HEK293T (cell line): ENCODE results near the gene SLC26A1.

Experiments used
- CTCF ChIA-PET: fragments of 350-600 bp; formaldehyde crosslinking; extraction: SDS; loops from one replicate; lab custom pipeline; 2021; ENCODE audit warnings: antibody characterized with exemption, inconsistent platforms; lab: Yijun Ruan, JAX
- POLR2A ChIA-PET: fragments of 350-600 bp; formaldehyde crosslinking; extraction: SDS; loops from one replicate; lab custom pipeline; 2020; ENCODE audit warnings: antibody characterized with exemption, inconsistent platforms; lab: Yijun Ruan, JAX
- DNase-seq: peaks from one replicate; pipeline ENCODE4 v3.0.0; 2012; ENCODE audit warnings: mixed read lengths; ENCODE audit errors: extremely low spot score
- ARNT ChIP-seq: fragments of 450-650 bp; IDR thresholded peaks from 2 replicates; pipeline ENCODE4 v1.6.1; 2017; ENCODE audit warnings: mild to moderate bottlenecking
- BHLHE40 ChIP-seq: fragments of 450-650 bp; IDR thresholded peaks from 2 replicates; pipeline ENCODE4 v1.6.1; 2016; ENCODE audit warnings: mild to moderate bottlenecking, moderate library complexity, borderline replicate concordance
- CTBP1 ChIP-seq: fragments of 450-650 bp; IDR thresholded peaks from 2 replicates; pipeline ENCODE4 v1.6.1; 2016; ENCODE audit warnings: borderline replicate concordance
- FOXA1 ChIP-seq: fragments of 450-650 bp; IDR thresholded peaks from 2 replicates; pipeline ENCODE4 v1.6.1; 2016; ENCODE audit warnings: mild to moderate bottlenecking
- FOXK2 ChIP-seq: fragments of 450-650 bp; IDR thresholded peaks from 2 replicates; pipeline ENCODE4 v1.6.1; 2016; ENCODE audit warnings: mild to moderate bottlenecking
- FOXM1 ChIP-seq: fragments of 450-650 bp; IDR thresholded peaks from 2 replicates; pipeline ENCODE4 v1.6.1; 2017; ENCODE audit warnings: mild to moderate bottlenecking, borderline replicate concordance
- HDGF ChIP-seq: fragments of 450-650 bp; IDR thresholded peaks from 2 replicates; pipeline ENCODE4 v1.6.1; 2017; ENCODE audit warnings: antibody characterized with exemption, borderline replicate concordance
- L3MBTL2 ChIP-seq: fragments of 450-650 bp; conservative IDR thresholded peaks from 2 replicates; pipeline ENCODE4 v1.6.1; 2016; ENCODE audit warnings: mild to moderate bottlenecking
- LEF1 ChIP-seq: fragments of 450-650 bp; IDR thresholded peaks from 2 replicates; pipeline ENCODE4 v1.6.1; 2017; ENCODE audit warnings: mild to moderate bottlenecking, borderline replicate concordance
- NFRKB ChIP-seq: fragments of 450-650 bp; IDR thresholded peaks from 2 replicates; pipeline ENCODE4 v1.6.1; 2016; ENCODE audit warnings: mild to moderate bottlenecking, moderate library complexity
- SP1 ChIP-seq: fragments of 450-650 bp; IDR thresholded peaks from 2 replicates; pipeline ENCODE4 v1.6.1; 2017
- SUZ12 ChIP-seq: fragments of 450-650 bp; IDR thresholded peaks from 2 replicates; pipeline ENCODE4 v1.6.1; 2016; ENCODE audit warnings: mild to moderate bottlenecking
- TARDBP ChIP-seq: fragments of 450-650 bp; IDR thresholded peaks from 2 replicates; pipeline ENCODE4 v1.6.1; 2016
- ZNF384 ChIP-seq: fragments of 450-650 bp; IDR thresholded peaks from 2 replicates; pipeline ENCODE4 v1.6.1; 2016
- TF ChIP-seq, protein P1 (sequence below): fragments of 450-650 bp; IDR thresholded peaks from 2 replicates; pipeline ENCODE4 v1.6.1; 2016

SLC26A1 gene

DNA sequence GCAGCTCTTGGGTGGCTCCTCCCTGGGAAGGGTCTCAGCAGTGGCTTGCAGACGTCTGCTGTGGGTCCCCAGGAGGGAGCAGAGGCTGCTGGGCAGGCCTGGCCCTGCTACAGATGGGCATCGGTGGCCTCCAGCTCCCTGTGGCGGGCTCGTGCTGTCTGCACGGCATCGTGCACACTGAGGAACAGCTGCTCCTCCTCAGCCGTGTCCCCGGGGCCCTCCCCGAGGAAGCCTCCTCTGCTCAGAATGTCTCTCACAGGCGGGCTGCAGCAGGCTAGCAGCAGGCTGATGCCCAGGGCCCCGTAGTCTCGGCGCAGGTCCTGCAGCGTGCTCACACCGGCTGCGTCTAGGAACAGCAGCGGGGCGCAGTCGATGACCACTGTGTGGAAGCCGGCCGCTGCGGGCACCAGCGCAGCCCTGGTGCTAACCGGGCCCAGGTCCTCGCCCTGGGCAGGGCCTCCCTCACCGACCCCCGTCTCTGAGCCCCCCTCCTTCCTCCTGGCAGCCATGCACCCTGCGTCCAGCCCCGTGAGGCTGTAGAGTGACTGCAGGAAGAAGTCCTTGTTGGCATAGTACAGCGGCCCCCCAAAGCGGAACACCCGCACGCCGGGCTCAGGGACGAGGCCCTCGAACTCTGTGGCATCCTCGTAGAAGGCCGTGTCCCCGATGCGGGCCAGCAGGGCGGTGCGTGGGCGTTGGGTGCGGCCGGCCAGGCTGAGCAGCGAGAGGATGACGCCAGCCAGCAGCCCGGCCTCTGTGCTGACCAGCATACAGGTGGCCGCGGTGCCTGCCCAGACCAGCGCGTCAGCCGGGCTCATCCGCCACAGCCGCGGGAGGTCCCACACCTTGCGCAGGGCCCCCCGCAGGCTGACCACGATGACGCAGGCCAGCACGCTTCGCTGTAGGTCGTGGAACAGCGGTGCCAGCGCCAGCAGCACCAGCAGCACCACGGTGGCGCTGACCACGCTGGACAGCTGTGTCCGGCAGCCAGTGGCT is 4.2 kb downstream of the SLC26A1 start:
- no peak for DNase-seq
- TF ChIP-seq LEF1 = no peak
- TF ChIP-seq CTBP1 = no peak
- TF ChIP-seq L3MBTL2 = no peak
- TF ChIP-seq SUZ12 = no peak
- TF ChIP-seq ZNF384 = no peak
- TF ChIP-seq, protein P1, sequence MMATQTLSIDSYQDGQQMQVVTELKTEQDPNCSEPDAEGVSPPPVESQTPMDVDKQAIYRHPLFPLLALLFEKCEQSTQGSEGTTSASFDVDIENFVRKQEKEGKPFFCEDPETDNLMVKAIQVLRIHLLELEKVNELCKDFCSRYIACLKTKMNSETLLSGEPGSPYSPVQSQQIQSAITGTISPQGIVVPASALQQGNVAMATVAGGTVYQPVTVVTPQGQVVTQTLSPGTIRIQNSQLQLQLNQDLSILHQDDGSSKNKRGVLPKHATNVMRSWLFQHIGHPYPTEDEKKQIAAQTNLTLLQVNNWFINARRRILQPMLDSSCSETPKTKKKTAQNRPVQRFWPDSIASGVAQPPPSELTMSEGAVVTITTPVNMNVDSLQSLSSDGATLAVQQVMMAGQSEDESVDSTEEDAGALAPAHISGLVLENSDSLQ = no peak
- TF ChIP-seq BHLHE40 = no peak
- TF ChIP-seq FOXA1 = no peak
- TF ChIP-seq SP1 = no peak
- TF ChIP-seq FOXK2 = no peak
- TF ChIP-seq FOXM1 = no peak
- TF ChIP-seq ARNT = no peak
- no peak for TF ChIP-seq TARDBP
- ChIA-PET POLR2A (no interaction called here), CTCF (interaction anchor here (1.1 kb wide), 1 partner anchor 18 kb away, joined by 3 read pairs; no protein-coding TSS in a partner anchor)

DNA sequence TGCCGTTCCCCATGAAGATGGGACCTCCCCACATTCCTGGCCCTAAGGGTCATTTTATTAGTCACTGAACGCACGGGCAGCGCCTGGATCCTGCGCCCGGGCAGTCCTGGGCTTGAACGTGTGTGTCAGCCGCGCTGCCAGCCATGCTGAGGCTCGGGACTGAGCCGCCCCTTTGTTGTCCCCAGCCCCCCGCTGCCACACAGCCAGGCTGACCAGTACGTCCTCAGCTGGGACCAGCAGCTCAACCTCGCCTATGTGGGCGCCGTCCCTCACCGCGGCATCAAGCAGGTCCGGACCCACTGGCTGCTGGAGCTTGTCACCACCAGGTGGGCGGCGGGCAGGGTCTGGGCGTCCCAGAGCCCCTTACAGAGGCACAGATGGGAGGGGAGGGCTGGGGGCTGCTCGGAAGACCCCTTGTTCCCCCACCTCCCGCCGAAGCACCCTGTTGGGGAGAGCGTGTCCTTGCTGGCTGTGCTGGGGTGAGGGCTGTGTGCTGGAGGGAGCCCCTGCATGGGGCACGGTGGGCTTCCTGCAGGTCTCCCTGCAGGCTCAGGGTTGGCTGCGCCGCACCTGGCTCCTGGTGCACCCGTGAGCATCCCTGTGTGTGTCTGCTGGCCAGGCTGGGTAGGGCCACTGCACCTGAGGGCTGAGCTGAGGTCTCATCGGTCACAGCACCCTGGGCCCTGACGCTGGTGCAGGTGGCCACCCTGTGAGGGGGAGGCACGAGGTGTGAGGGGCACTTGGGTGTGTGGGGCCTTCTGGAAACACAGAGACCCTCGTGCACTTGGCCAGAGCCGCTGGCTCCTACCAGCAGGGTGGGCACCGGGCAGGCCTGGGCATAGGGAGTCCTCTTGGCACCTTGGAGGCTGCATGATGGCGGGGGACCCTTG is 5.3 kb downstream of the SLC26A1 start:
- DNase-seq = no peak
- POLR2A ChIA-PET = interaction anchor here (0.5 to 1.8 kb wide), 10 partner anchors 11 to 245 kb away, joined by 3 to 11 read pairs (median 4); partner anchors contain the start of genes GAK and TMEM175
- CTCF ChIA-PET = interaction anchor here (0.5 to 1.1 kb wide), 4 partner anchors 10 to 340 kb away, joined by 3 to 9 read pairs (median 3); no protein-coding TSS in a partner anchor
- TF ChIP-seq FOXM1 (no peak), NFRKB (no peak), SUZ12 (no peak), FOXA1 (no peak)

DNA sequence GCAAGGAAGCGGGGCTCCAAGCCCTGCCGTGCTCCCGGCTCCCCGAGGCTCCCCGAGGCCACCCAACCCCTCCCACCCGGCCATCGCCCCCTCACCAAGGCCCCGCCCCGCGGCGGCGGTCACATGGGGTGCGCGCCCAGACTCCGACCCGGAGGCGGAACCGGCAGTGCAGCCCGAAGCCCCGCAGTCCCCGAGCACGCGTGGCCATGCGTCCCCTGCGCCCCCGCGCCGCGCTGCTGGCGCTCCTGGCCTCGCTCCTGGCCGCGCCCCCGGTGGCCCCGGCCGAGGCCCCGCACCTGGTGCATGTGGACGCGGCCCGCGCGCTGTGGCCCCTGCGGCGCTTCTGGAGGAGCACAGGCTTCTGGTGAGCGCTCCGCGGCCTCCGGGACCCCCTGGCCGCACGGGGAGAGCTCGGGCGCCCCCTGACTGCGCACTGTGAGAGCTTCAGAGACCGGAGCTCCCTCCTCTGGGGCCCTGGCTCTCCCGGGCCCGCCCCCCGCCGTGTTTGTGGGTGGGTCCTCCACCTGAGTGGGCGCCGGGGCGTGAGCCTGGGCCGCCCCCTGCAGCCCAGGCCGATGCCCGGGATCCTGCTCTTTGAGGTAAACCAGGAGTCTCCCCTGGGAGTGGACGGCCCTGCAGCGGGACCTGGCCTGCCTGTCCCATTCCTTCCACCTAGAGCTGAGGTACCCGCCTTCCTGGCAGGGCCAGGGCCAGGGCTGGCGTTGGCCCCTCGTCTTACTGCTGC is 6.2 kb downstream of the SLC26A1 start, which contains the start of gene IDUA:
Gene IDUA (plus strand): TSS at position 166 of the 745 bp plus-strand sequence. CDS start 41 bp downstream, at position 207.
- ChIA-PET POLR2A (interaction anchor here (0.5 to 1.8 kb wide), 10 partner anchors 12 to 245 kb away, joined by 3 to 11 read pairs (median 4); partner anchors contain the start of genes GAK and TMEM175), CTCF (interaction anchor here (0.5 to 1.1 kb wide), 6 partner anchors 8 to 743 kb away, joined by 3 to 9 read pairs (median 3); no protein-coding TSS in a partner anchor)
- peak; percentile 70 for DNase-seq
- TF ChIP-seq FOXA1 (no peak), HDGF (no peak), SP1 (no peak), LEF1 (peak; percentile 41; the same call in 1 of the 2 replicates), TARDBP (no peak), ZNF384 (no peak), L3MBTL2 (0 out of 2 replicates have a peak, but pooled peaks have one; percentile 5), CTBP1 (no peak)
- TF ChIP-seq, protein P1 = no peak

- no peak for DNase-seq
- ChIA-PET POLR2A (interaction anchor here (1.0 to 1.8 kb wide), 6 partner anchors 23 to 244 kb away, joined by 4 to 11 read pairs (median 6); partner anchors contain the start of genes GAK and TMEM175), CTCF (interaction anchor here (0.6 to 1.1 kb wide), 5 partner anchors 7 to 742 kb away, joined by 3 to 9 read pairs (median 3); no protein-coding TSS in a partner anchor)
- TF ChIP-seq L3MBTL2 (0 out of 2 replicates have a peak, but pooled peaks have one; percentile 16), FOXM1 (no peak), LEF1 (no peak)
These were observed 6.8 kb downstream of the SLC26A1 start for GRCh38 chr4:986428-986878.

DNA sequence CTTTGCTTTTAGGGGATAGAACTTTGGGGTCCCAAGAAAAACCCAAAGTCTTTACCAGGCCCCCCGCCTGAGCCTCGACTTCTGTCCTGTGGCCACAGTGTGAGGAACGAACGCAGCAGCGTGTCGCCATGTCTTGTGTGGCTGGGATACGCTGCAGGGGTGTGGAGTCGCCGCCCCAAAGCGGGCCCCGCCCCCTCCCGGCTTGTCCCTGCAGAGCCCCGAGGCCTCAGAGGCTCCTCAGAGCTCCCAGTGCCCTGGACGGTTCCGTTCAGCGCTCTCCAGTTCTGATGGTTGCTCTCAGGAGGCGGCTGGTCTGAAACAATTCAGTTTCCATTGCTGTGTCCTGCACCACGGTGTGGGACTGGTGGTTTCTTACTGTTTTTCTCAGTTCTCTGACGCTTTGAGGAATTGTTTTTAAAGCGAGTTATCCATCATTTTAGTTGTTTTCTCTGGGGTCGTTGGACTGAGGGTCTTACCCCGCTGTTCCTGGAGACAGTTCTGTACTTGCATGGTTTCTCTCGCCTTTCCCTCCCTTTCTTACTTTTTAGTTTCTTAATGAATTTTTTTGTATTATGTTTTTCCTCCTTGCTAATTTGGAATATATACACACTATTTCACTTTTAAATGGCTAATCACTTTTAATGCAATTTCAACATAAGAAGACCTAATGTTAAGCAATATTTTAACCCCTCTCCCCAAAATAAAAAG is 7.9 kb downstream of the SLC26A1 start:
- DNase-seq = peak; percentile 73
- ChIA-PET CTCF (no interaction called here), POLR2A (no interaction called here)
- TF ChIP-seq SP1 (no peak), HDGF (no peak), CTBP1 (no peak), FOXM1 (no peak), NFRKB (no peak), TARDBP (no peak), LEF1 (no peak)
- TF ChIP-seq, protein P1 = no peak
